HS-27A (cell line): ENCODE results near the gene OGT.
"Not testable (repeated sequence)": the region's sequence is repeated elsewhere in the genome, so short reads cannot be mapped to it uniquely, and the experiment has no call there.

ENCODE experiments used
- DNase-seq: peaks from one replicate; pipeline ENCODE4 v3.0.0-alpha.2; 2012; ENCODE audit warnings: low read depth, missing footprints

Gene OGT

DNA sequence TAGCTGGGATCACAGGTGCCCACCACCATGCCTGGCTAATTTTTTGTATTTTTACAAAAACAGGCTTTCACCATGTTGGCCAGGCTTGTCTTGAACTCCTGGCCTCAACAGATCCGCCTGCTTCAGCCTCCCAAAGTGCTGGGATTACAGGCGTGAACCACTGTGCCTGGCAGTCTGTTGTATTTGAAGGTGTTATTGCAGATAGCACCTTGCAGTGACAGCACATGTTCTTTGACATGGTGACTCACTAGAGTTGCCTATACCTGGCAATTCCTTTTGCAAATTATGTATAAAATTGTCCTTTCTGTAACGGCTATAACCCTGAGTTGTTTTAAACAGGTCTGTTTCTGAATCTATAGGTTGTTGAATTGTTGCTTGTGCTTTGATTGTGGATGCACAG lies 7.9 kb downstream of the OGT start:
- no peak for DNase-seq

GRCh38 chrX:71541210-71542022 lies 8.5 kb downstream of the OGT start:
- no peak for DNase-seq

GRCh38 chrX:71542411-71542810 lies 9.5 kb downstream of the OGT start:
- DNase-seq: no peak

DNA sequence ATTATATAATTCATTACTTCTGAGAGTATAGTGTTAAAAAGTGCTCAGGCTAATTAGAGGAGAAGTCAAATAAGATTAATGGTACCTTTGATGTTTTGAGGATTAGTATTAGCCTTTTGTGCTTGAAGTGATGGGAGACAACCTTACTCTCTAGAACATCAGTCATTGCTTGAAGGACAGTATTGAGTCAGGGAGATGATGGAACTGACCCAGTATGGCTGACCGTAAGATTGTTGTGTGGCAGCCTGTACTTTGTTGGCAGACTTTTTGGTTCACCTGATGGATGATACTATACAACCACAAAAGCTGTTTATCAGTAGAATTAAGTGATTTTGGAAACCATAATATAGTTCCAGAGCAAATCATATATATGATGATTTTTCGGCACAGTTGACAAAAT lies 9.9 kb downstream of the OGT start:
- DNase-seq: no peak

GRCh38 chrX:71543316-71543715 lies 10.4 kb downstream of the OGT start:
- DNase-seq: no peak

GRCh38 chrX:71545364-71545763 lies 12.5 kb downstream of the OGT start:
- DNase-seq: no peak

- DNase-seq: no peak
Measured at GRCh38 chrX:71546879-71547278, 14.0 kb downstream of the OGT start.

- no peak for DNase-seq
Measured at GRCh38 chrX:71547339-71547738, 14.4 kb downstream of the OGT start.

DNA sequence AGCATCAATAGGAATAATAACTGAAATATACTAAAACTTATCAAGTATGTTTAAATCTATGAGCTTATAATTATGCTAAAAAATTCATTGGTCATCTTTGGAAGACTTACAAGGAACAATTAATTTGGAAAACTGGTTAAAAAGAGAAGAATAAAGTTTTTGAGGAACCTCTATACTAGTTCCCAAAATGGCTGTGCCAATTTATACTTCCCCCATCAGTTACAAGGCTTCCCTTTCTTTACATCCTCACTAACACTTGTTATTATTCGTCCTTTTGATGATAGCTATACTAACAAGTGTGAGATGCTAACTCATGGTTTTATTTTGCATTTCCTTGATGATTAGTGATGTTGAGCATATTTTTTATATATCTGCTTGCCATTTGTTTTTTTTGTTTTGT lies 17.1 kb downstream of the OGT start:
- no peak for DNase-seq

GRCh38 chrX:71550578-71550977 lies 17.7 kb downstream of the OGT start:
- DNase-seq: no peak

DNA sequence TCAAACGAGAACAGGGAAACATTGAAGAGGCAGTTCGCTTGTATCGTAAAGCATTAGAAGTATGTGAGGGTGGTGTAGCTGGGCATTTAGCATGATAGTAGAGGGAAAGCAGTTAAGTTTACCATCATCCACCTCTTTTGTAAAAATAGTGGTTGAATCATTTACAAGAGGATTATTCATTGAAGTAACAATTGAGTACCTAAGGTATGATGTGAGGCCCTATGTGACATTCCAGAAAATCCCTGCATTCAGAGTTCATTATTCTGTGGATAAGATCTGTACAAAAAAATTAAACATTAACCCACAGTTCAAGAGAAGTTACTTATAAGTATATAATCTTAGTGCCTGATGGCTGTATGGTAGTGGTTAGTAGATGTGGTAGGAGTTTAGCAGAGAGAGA lies 23.1 kb downstream of the OGT start:
- DNase-seq: no peak

DNA sequence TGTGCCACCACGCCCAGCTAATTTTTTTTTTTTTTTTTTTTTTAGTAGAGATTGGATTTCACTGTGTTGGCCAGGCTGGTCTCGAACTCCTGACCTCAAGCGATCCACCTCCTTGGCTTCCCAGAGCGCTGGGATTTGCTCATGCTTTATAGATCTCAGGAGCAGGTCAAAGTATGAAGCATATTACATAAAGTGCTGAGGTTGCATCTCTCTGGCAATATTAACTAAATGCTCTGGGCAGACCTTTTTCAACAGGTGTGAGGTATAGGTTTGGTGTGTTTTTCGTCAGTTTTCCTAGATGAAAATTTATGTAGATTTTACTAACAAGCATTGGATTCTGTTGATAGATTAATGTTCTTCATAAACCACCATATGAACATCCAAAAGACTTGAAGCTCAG lies 26.0 kb downstream of the OGT start:
- no peak for DNase-seq

- not testable (repeated sequence) for DNase-seq
Measured at GRCh38 chrX:71559773-71560172, 26.9 kb downstream of the OGT start.

- DNase-seq: no peak
Measured at GRCh38 chrX:71563921-71564320, 31.0 kb downstream of the OGT start.

GRCh38 chrX:71565474-71566041 lies 32.7 kb downstream of the OGT start:
- no peak for DNase-seq

DNA sequence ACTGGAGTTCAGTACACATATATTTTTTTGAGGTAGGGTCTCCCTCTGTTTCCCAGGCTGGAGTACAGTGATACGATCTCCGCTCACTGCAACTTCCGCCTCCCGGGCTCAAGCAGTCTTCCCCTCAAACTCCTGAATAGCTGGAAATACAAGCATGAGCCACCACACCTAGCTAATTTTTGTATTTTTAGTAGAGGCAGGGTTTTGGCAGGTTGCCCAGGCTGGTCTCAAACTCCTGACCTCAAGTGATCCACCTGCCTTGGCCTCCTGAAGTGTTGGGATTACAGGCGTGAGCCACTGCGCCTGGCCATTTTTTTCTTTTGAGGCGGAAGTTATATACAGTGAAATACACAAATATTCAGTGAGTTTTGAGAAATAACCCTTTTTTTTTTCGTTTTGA lies 38.5 kb downstream of the OGT start:
- not testable (repeated sequence) for DNase-seq

DNA sequence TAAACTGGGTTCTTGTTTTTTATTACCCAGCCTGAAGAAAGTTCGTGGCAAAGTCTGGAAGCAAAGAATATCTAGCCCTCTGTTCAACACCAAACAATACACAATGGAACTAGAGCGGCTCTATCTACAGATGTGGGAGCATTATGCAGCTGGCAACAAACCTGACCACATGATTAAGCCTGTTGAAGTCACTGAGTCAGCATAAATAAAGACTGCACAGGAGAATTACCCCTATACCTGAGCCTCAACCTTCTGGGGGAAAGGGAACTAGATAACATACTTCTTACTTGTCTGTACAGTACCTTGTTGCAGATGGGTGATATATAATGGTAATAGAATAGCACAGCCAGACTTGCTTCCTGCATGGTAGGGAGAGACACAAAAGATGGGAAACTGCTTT lies 40.7 kb downstream of the OGT start:
- DNase-seq: no peak

DNA sequence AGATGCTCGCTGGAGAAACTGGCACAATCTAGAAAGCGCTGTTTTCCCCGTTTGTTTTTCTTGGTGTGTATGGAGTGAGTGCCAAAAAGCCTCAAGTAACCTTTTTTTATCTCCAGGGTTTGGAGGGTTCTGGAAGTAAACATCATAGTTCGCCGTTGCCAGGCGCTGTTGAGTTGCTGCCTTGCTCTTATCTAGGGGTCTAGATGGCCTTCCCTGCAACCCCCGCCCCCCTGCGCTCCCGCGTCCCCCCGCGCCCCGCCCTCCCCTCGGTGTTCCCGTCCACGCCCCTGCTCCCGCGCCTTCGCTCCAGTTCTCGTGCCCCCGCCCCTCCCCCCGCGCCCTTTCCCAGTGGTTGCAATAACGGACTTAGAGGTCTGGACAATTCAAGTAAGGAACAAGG lies 44.8 kb downstream of the OGT start:
- DNase-seq: no peak

DNA sequence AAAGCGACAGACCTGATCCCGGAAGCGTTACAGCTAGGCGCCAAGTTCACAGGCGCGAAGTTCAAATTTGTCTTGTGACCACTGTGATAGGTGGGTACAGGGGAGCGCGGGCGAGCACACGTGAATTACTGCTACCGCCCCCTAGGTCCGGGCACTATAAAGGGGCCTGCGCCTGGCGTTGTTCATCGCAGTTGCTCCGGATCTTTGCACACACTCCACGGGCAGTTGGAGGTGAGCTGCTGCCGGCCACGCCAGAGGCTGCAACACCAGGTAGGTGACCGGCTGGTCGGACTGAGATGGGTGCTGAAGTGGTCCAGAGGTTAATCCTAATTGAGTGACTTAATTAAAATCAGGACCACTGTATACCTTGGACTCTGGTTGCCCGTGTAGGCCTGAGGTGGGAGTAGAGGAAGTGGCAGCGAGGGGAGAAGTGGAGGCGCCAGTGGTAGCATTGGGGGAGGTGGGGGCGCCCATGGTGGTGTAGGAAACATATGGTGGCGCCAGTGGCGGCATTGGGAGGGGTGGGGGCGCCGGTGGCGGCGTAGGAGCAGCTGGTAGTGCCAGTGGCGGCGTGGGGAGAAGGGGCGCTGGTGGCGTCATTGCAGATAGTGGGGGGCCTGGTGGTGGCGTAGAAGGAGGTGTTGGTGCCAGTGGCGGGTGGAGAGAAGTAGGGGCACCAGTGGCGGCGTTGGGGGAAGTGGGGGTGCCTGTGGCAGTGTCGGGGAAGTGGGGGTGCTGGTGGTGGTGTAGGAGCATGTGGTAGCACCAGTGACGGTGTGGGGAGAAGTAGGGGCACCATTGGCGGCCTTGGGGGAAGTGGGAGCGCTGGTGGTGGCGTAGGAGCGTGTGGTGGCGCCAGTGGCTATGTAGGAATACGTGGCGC lies 45.6 kb downstream of the OGT start, which contains the start of gene GCNA:
Gene GCNA, plus strand, starts transcription at position 185 of the 883 bp plus-strand sequence. CDS start 2,385 bp downstream, outside the sequence.
- DNase-seq: no peak

DNA sequence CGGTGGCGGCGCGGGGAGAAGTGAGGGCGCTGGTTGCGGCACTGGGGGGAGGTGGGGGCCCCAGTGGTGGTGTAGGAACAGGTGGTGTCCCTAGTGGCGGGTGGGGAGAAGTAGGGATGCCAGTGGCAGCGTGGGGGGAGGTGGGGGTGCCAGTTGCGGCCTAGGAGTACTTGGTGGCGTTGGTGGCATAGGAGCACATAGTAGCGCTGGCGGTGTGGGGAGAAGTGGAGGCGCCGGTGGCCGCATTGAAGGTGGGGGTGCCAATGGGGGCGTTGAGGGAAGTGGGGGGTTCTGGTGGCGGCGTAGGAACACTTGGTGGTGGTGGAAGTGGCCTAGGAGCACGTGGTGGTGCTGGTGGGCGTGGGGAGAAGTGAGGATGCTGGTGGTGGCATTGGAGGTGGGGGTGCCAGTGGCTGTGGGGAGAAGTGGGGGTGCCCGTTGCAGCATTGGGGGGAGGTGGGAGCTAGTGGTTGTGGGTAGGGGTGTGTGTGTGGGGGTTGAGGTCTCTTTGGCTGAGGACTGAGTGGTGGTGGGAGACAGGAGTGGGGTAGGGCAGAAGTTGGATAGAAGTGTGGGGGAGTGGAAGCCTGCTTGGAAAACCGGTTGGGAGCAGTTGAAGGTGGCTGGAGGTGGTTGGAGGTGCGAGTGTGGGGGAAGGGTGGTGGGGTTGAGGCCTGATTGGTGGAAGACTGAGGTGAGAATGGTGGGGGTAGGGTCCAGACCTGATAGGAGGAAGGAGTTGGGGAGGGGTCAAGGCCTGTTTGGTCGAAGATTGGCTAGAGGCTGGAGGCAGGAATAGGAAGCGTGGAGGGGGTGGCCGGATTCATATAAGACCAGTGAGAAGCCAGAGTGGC lies 46.5 kb downstream of the OGT start:
- DNase-seq: no peak

GRCh38 chrX:71579990-71580380 lies 47.1 kb downstream of the OGT start:
- DNase-seq: no peak

- no peak for DNase-seq
Measured at GRCh38 chrX:71581210-71581609, 48.3 kb downstream of the OGT start.
